Liver (tissue), 9 donors: ENCODE data around the gene ZNF358. TPM values are rescaled to one million over a fixed set of nuclear protein-coding genes. Genes with fewer than 3 reads are reported as not detected.

ENCODE experiments used
- DNase-seq: peaks from one replicate; pipeline ENCODE4 v3.0.0-alpha.2; 2017; ENCODE audit warnings: low spot score
- H3K27ac ChIP-seq, 2 donors: one replicate each; pipeline ENCODE4 v1.7.0; 2013; ENCODE audit warnings: inconsistent platforms in 2 of 2, low read length in 2 of 2, control low read depth in 1 of 2, low read depth in 1 of 2, mild to moderate bottlenecking in 1 of 2
- H3K27me3 ChIP-seq, 4 donors: one replicate each; pipeline versions ENCODE4 v1.6.1 to v1.7.0; 2013; ENCODE audit warnings: low read length in 3 of 4, inconsistent platforms in 1 of 4, mild to moderate bottlenecking in 1 of 4, moderate library complexity in 1 of 4; ENCODE audit not compliant: control insufficient read depth in 4 of 4, insufficient read depth in 4 of 4
- H3K36me3 ChIP-seq, 4 donors: one replicate each; pipeline versions ENCODE4 v1.6.1 to v1.7.0; 2013; ENCODE audit warnings: low read length in 3 of 4, mild to moderate bottlenecking in 3 of 4, low read depth in 1 of 4, moderate library complexity in 1 of 4; ENCODE audit not compliant: control insufficient read depth in 4 of 4, insufficient read depth in 3 of 4
- H3K4me1 ChIP-seq, 4 donors: one replicate each; pipeline versions ENCODE4 v1.6.1 to v1.7.0; 2013; ENCODE audit warnings: low read length in 3 of 4, mild to moderate bottlenecking in 3 of 4, moderate library complexity in 1 of 4; ENCODE audit not compliant: control insufficient read depth in 4 of 4, insufficient read depth in 4 of 4
- H3K4me3 ChIP-seq, 3 donors: one replicate each; pipeline versions ENCODE4 v1.6.1 to v1.7.0; 2013; ENCODE audit warnings: low read length in 3 of 3, control low read depth in 1 of 3, low read depth in 1 of 3, mild to moderate bottlenecking in 1 of 3
- H3K9ac ChIP-seq, 2 donors: one replicate each; pipeline ENCODE4 v1.7.0; 2013; ENCODE audit warnings: low read length in 2 of 2, mild to moderate bottlenecking in 2 of 2, moderate library complexity in 2 of 2, control low read depth in 1 of 2, low read depth in 1 of 2
- H3K9me3 ChIP-seq, 4 donors: one replicate each; pipeline versions ENCODE4 v1.6.1 to v1.7.0; 2013; ENCODE audit warnings: low read length in 3 of 4; ENCODE audit not compliant: control insufficient read depth in 4 of 4
- ATF3 ChIP-seq: IDR thresholded peaks from 2 replicates; pipeline ENCODE4 v1.6.1; 2016; ENCODE audit warnings: antibody characterized with exemption
- CTCF ChIP-seq: fragments of 150-350 bp; IDR thresholded peaks from 2 replicates; pipeline ENCODE4 v1.5.1; 2017; ENCODE audit warnings: improper control_type of control experiment, low read depth, low read length; ENCODE audit not compliant: missing input control
- EGR1 ChIP-seq, 2 donors: IDR thresholded peaks; 2 replicates each; pipeline ENCODE4 v1.6.1; 2016 to 2018; ENCODE audit warnings: antibody characterized with exemption in 2 of 2, low read depth in 2 of 2
- FOXA1 ChIP-seq: IDR thresholded peaks from 2 replicates; pipeline ENCODE4 v1.6.1; 2016; ENCODE audit warnings: antibody characterized with exemption
- FOXA2 ChIP-seq: IDR thresholded peaks from 2 replicates; pipeline ENCODE4 v1.6.1; 2016; ENCODE audit warnings: antibody characterized with exemption
- GABPA ChIP-seq, 2 donors: IDR thresholded peaks in 1 of 2; conservative IDR thresholded peaks in 1 of 2; 2 replicates each; pipeline ENCODE4 v1.6.1; 2016; ENCODE audit warnings: antibody characterized with exemption in 2 of 2, mild to moderate bottlenecking in 1 of 2, moderate library complexity in 1 of 2
- HNF4A ChIP-seq, 2 donors: conservative IDR thresholded peaks; 2 replicates each; pipeline ENCODE4 v1.6.1; 2016; ENCODE audit warnings: antibody characterized with exemption in 2 of 2, mild to moderate bottlenecking in 2 of 2
- HNF4G ChIP-seq: IDR thresholded peaks from 2 replicates; pipeline ENCODE4 v1.6.1; 2016; ENCODE audit warnings: antibody characterized with exemption
- JUND ChIP-seq, 2 donors: IDR thresholded peaks; 2 replicates each; pipeline ENCODE4 v1.6.1; 2016; ENCODE audit warnings: antibody characterized with exemption in 2 of 2
- MAX ChIP-seq: IDR thresholded peaks from 2 replicates; pipeline ENCODE4 v1.6.1; 2016; ENCODE audit warnings: antibody characterized with exemption
- NR2F2 ChIP-seq: IDR thresholded peaks from 2 replicates; pipeline ENCODE4 v1.6.1; 2016; ENCODE audit warnings: antibody characterized with exemption
- RAD21 ChIP-seq, 2 donors: IDR thresholded peaks; 2 replicates each; pipeline ENCODE4 v1.6.1; 2016; ENCODE audit warnings: antibody characterized with exemption in 2 of 2, mild to moderate bottlenecking in 2 of 2
- REST ChIP-seq: IDR thresholded peaks from 2 replicates; pipeline ENCODE4 v1.6.1; 2016; ENCODE audit warnings: antibody characterized with exemption, mild to moderate bottlenecking
- RXRA ChIP-seq, 2 donors: IDR thresholded peaks; 2 replicates each; pipeline ENCODE4 v1.6.1; 2017 to 2018; ENCODE audit warnings: antibody characterized with exemption in 2 of 2, mild to moderate bottlenecking in 1 of 2
- SP1 ChIP-seq: IDR thresholded peaks from 2 replicates; pipeline ENCODE4 v1.6.1; 2018; ENCODE audit warnings: antibody characterized with exemption, mild to moderate bottlenecking
- TAF1 ChIP-seq: conservative IDR thresholded peaks from 2 replicates; pipeline ENCODE4 v1.6.1; 2016; ENCODE audit warnings: antibody characterized with exemption, mild to moderate bottlenecking
- YY1 ChIP-seq: IDR thresholded peaks from 2 replicates; pipeline ENCODE4 v1.6.1; 2016; ENCODE audit warnings: antibody characterized with exemption, mild to moderate bottlenecking
- ZBTB33 ChIP-seq: IDR thresholded peaks from 2 replicates; pipeline ENCODE4 v1.6.1; 2016; ENCODE audit warnings: antibody characterized with exemption
- WGBS: extraction: QIAGEN DNeasy Blood & Tissue Kit; methylation state at CpG from one replicate; pipeline ENCODE4 v1.1.7; 2013; 5-methylcytosine and 5-hydroxymethylcytosine counted together
- polyA plus RNA-seq, 2 donors: library from polyadenylated mRNA; stranded (reverse) in 1 of 2; unstranded in 1 of 2; fragments of 200-250 nt in 1 of 2; fragments of >200 nt in 1 of 2; fragmentation: Nextera tagmentation in 1 of 2; extraction: Ambion mirVana in 1 of 2; gene quantifications; one replicate each; pipeline versions ENCODE4 v1.2.1 to v1.2.3, GENCODE V29; 2013 to 2015
- total RNA-seq, 2 donors: library from RNA; depleted of rRNA; stranded (reverse); fragments of >200 nt; gene quantifications; one replicate each; pipeline ENCODE4 v1.2.3, GENCODE V29; 2014
- donor health status: healthy.
- donor health status: healthy.
- donor health status: healthy.
- donor health status: healthy.
- donor health status: healthy.

Gene ZNF358
- total and polyA plus RNA-seq, 4 donors = 5.7 to 18.2 (median 12.5) TPM

GRCh38 chr19:7492558-7492957 lies 23.3 kb upstream of the ZNF358 start:
- Histone ChIP-seq H3K9me3 (no peaks in the 10 kb centered on the region), H3K27ac (peak overlapping the region in 1 of 2 donors; percentile 18)

More at GRCh38 chr19:7492558-7492957, 23.3 kb upstream of the ZNF358 start:
- Histone ChIP-seq H3K27me3 (no peaks in the 10 kb centered on the region), H3K4me1 (peaks cover 0 to 24% (median 17%) of the 10 kb centered on the region in 4 donors), H3K36me3 (no peaks in the 10 kb centered on the region), H3K9ac (no peak overlapping the region), H3K4me3 (no peak overlapping the region)
- DNase-seq = no peak
- WGBS = 77% methylated on average over 11 of the region's 11 CpGs
- TF ChIP-seq RAD21 (IDR thresholded peaks at IDR 0.05) = no peak
- TF ChIP-seq RXRA (IDR thresholded peaks at IDR 0.05) = no peak
- TF ChIP-seq REST = no peak
- TF ChIP-seq MAX = no peak
- no peak for TF ChIP-seq ZBTB33
- TF ChIP-seq HNF4A (conservative IDR thresholded peaks at IDR 0.05) = no peak
- TF ChIP-seq SP1 = no peak
- no peak for TF ChIP-seq CTCF
- TF ChIP-seq YY1 = no peak
- TF ChIP-seq GABPA (IDR thresholded peaks at IDR 0.05 in 1 of 2, conservative IDR thresholded peaks at IDR 0.05 in 1 of 2) = no peak
- TF ChIP-seq FOXA1 = no peak
- TF ChIP-seq NR2F2 = no peak
- no peak for TF ChIP-seq TAF1
- TF ChIP-seq FOXA2 = no peak
- TF ChIP-seq JUND (IDR thresholded peaks at IDR 0.05) = no peak
- no peak for TF ChIP-seq HNF4G
- TF ChIP-seq EGR1 (IDR thresholded peaks at IDR 0.05; ENCODE audit: low read depth in 2 of 2) = no peak
- TF ChIP-seq ATF3 = no peak
